Lower leg skin (tissue), 3 donors: ENCODE measurements around the gene NF1.

ENCODE experiments used
- POLR2A ChIP-seq, 2 donors: fragments of 450-650 bp; IDR thresholded peaks; one replicate each; pipeline ENCODE4 v1.6.1; 2016 to 2017; ENCODE audit warnings: antibody characterized with exemption in 2 of 2, mild to moderate bottlenecking in 1 of 2, moderate library complexity in 1 of 2
- TF ChIP-seq, protein P1 (sequence below), 3 donors: fragments of 450-650 bp; IDR thresholded peaks; one replicate each; pipeline ENCODE4 v1.5.1; 2016; ENCODE audit warnings: antibody characterized with exemption in 3 of 3, mild to moderate bottlenecking in 3 of 3, moderate library complexity in 2 of 3

DNA sequence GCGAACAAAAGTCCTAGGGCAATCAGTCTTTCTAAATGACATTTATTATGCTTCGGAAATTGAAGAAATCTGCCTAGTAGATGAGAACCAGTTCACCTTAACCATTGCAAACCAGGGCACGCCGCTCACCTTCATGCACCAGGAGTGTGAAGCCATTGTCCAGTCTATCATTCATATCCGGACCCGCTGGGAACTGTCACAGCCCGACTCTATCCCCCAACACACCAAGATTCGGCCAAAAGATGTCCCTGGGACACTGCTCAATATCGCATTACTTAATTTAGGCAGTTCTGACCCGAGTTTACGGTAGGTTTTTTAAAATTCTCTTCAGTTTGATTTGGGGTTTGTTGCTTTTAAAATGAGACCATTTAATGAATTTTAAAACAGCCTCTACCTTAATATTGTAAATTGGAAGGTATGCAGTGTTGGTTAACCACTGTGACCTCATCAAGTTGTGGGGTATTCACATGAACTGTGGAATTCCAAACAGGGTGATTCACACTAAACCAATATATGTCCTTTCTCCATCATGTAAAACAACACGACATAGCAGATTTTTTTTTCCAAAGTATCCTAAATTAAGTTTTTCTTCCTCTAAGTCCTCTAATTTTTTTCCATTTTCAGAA is 232.9 kb downstream of the NF1 start:
- TF ChIP-seq, protein P1, sequence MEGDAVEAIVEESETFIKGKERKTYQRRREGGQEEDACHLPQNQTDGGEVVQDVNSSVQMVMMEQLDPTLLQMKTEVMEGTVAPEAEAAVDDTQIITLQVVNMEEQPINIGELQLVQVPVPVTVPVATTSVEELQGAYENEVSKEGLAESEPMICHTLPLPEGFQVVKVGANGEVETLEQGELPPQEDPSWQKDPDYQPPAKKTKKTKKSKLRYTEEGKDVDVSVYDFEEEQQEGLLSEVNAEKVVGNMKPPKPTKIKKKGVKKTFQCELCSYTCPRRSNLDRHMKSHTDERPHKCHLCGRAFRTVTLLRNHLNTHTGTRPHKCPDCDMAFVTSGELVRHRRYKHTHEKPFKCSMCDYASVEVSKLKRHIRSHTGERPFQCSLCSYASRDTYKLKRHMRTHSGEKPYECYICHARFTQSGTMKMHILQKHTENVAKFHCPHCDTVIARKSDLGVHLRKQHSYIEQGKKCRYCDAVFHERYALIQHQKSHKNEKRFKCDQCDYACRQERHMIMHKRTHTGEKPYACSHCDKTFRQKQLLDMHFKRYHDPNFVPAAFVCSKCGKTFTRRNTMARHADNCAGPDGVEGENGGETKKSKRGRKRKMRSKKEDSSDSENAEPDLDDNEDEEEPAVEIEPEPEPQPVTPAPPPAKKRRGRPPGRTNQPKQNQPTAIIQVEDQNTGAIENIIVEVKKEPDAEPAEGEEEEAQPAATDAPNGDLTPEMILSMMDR (IDR thresholded peaks at IDR 0.05): no peak
- no peak for TF ChIP-seq POLR2A (IDR thresholded peaks at IDR 0.05)
